Esophagus squamous epithelium (tissue), 4 donors: ENCODE measurements around the gene TAS1R1.

Source experiments
- CTCF ChIP-seq, 6 experiments: fragments of 450-650 bp in 4 of 6; fragments of 200-600 bp in 2 of 6; sonication (generic) in 2 of 6; IDR thresholded peaks; one replicate each; pipeline ENCODE4 v1.5.1; 2016 to 2019; ENCODE audit warnings: antibody characterized with exemption in 6 of 6, mild to moderate bottlenecking in 4 of 6, moderate library complexity in 4 of 6
- POLR2A ChIP-seq, 4 donors: fragments of 450-650 bp; IDR thresholded peaks; one replicate each; pipeline ENCODE4 v1.6.1; 2017; ENCODE audit warnings: antibody characterized with exemption in 4 of 4, mild to moderate bottlenecking in 4 of 4, moderate library complexity in 3 of 4

DNA sequence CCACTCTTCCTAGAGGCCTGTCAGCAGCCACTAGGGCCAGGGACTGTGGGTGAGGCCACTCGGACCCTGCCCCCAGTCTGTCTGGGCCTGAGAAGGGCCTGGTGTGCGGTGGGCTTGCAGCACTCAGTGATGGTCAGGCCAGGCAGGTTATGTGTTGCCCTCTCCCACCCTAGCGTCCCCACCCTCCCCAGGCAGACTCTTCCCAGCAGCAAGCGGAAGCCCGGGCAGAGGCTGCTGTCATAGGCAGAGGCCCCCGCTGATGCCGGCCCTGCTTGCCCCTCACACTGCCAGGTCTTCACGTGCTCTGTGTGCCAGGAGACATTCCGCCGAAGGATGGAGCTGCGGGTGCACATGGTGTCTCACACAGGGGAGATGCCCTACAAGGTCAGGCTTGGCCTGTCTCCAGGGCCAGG, 31.3 kb downstream of the TAS1R1 start:
- TF ChIP-seq CTCF (IDR thresholded peaks at IDR 0.05) (no peak), POLR2A (IDR thresholded peaks at IDR 0.05) (no peak)
